Upper lobe of left lung (tissue), 6 donors: ENCODE results near the gene FAM174A. TPM values are rescaled to one million over a fixed set of nuclear protein-coding genes. Genes with fewer than 3 reads are reported as not detected.

Experiments
- ATAC-seq, 2 donors: fragments of 200-7000 bp; cut with Tn5 transposase; one replicate each; pipeline ENCODE4 v1.9.1; 2022; ENCODE audit warnings: mild to moderate bottlenecking in 2 of 2, moderate library complexity in 2 of 2; ENCODE audit not compliant: low FRiP score in 2 of 2
- DNase-seq, 2 donors: peaks; one replicate each; pipeline ENCODE4 v3.0.0-alpha.2; 2019 to 2020
- H3K27ac ChIP-seq, 4 donors: fragments of 200-600 bp; sonication (generic); one replicate each; pipeline ENCODE4 v1.5.1; 2016 to 2019
- H3K27me3 ChIP-seq, 4 donors: fragments of 200-600 bp; sonication (generic); one replicate each; pipeline ENCODE4 v1.5.1; 2017 to 2019
- H3K36me3 ChIP-seq, 4 donors: fragments of 200-600 bp; sonication (generic); one replicate each; pipeline ENCODE4 v1.5.1; 2016 to 2019
- H3K4me1 ChIP-seq, 4 donors: fragments of 200-600 bp; sonication (generic); one replicate each; pipeline ENCODE4 v1.5.1; 2018 to 2019
- H3K4me3 ChIP-seq, 4 donors: fragments of 200-600 bp; sonication (generic); one replicate each; pipeline ENCODE4 v1.5.1; 2017 to 2019; ENCODE audit warnings: mild to moderate bottlenecking in 2 of 4, moderate library complexity in 1 of 4
- H3K9me3 ChIP-seq, 4 donors: fragments of 200-600 bp; sonication (generic); one replicate each; pipeline ENCODE4 v1.5.1; 2018 to 2019
- CTCF ChIP-seq, 6 experiments: fragments of 450-650 bp in 4 of 6; fragments of 200-600 bp in 2 of 6; sonication (generic) in 2 of 6; IDR thresholded peaks; one replicate each; pipeline ENCODE4 v1.5.1; 2016 to 2019; ENCODE audit warnings: antibody characterized with exemption in 6 of 6
- EP300 ChIP-seq, 4 donors: sonication (generic); formaldehyde crosslinking; IDR thresholded peaks; one replicate each; pipeline ENCODE4 v1.5.1; 2017; ENCODE audit warnings: antibody characterized with exemption in 4 of 4, control low read depth in 2 of 4
- POLR2A ChIP-seq, 4 donors: fragments of 450-650 bp; IDR thresholded peaks; one replicate each; pipeline ENCODE4 v1.5.1; 2016 to 2017; ENCODE audit warnings: antibody characterized with exemption in 4 of 4, mild to moderate bottlenecking in 2 of 4
- POLR2AphosphoS5 ChIP-seq, 2 donors: sonication (generic); formaldehyde crosslinking; IDR thresholded peaks; one replicate each; pipeline ENCODE4 v1.5.1; 2017; ENCODE audit warnings: antibody characterized with exemption in 2 of 2
- WGBS, 2 donors: methylation state at CpG; one replicate each; pipeline ENCODE4 v1.1.5; 2017 to 2018; 5-methylcytosine and 5-hydroxymethylcytosine counted together
- total RNA-seq, 6 donors: library from RNA; depleted of rRNA in 4 of 6; stranded (reverse); fragments of >200 nt in 4 of 6; gene quantifications; one replicate each; pipeline versions ENCODE4 v1.1.0 to v1.2.1, GENCODE V29; 2016 to 2021
- donor health status: DM: no; HTN: no; CAD: no; lungs with moderate emphysema.
- donor health status: DM: no; HTN: yes; CAD: no; lungs with severe emphysema.

The FAM174A gene
- total RNA-seq, 6 donors from 2014 or later: 24.3 to 93.0 (median 51.7) TPM

- Histone ChIP-seq H3K27ac (no peak overlapping the region), H3K36me3 (peaks cover 0 to 15% (median 3%) of the 10 kb centered on the region in 4 donors), H3K9me3 (no peaks in the 10 kb centered on the region), H3K27me3 (no peaks in the 10 kb centered on the region), H3K4me1 (no peaks in the 10 kb centered on the region), H3K4me3 (no peak overlapping the region)
- TF ChIP-seq EP300 (IDR thresholded peaks at IDR 0.05) (no peak), POLR2AphosphoS5 (IDR thresholded peaks at IDR 0.05) (no peak), CTCF (IDR thresholded peaks at IDR 0.05) (no peak), POLR2A (IDR thresholded peaks at IDR 0.05) (no peak)
- no peak for DNase-seq
- WGBS, 2 donors: 62 to 67% methylated on average over 1 of the region's 1 CpG
- ATAC-seq: no peak
Observed at GRCh38 chr5:100584069-100584468, 48.9 kb downstream of the FAM174A start.

GRCh38 chr5:100584889-100585288, 49.7 kb downstream of the FAM174A start:
- H3K36me3 ChIP-seq: peaks cover 0 to 15% (median 3%) of the 10 kb centered on the region in 4 donors
- no peaks in the 10 kb centered on the region for H3K27me3 ChIP-seq
- no peaks in the 10 kb centered on the region for H3K9me3 ChIP-seq
- DNase-seq: no peak
- H3K4me3 ChIP-seq: no peak overlapping the region
- H3K27ac ChIP-seq: no peak overlapping the region
- 90 to 95% methylated on average over 5 of the region's 5 CpGs for WGBS, 2 donors
- ATAC-seq: no peak
- H3K4me1 ChIP-seq: no peaks in the 10 kb centered on the region
- TF ChIP-seq POLR2A (IDR thresholded peaks at IDR 0.05) (no peak), POLR2AphosphoS5 (IDR thresholded peaks at IDR 0.05) (no peak), CTCF (IDR thresholded peaks at IDR 0.05) (no peak), EP300 (IDR thresholded peaks at IDR 0.05) (no peak)

- peaks cover 0 to 12% (median 0%) of the 10 kb centered on the region in 4 donors for H3K36me3 ChIP-seq
Observed at GRCh38 chr5:100590867-100591266, 55.7 kb downstream of the FAM174A start.

GRCh38 chr5:100595152-100595811, 60.1 kb downstream of the FAM174A start:
- Histone ChIP-seq H3K27me3 (no peaks in the 10 kb centered on the region), H3K4me1 (no peaks in the 10 kb centered on the region), H3K9me3 (no peaks in the 10 kb centered on the region), H3K4me3 (no peak overlapping the region), H3K27ac (no peak overlapping the region), H3K36me3 (no peaks in the 10 kb centered on the region)
- ATAC-seq (peak; percentile 30 to 86), DNase-seq (no peak)
- 71 to 82% methylated on average over 7 of the region's 7 CpGs for WGBS, 2 donors
- TF ChIP-seq CTCF (IDR thresholded peaks at IDR 0.05): no peak
- TF ChIP-seq POLR2AphosphoS5 (IDR thresholded peaks at IDR 0.05): no peak
- no peak for TF ChIP-seq POLR2A (IDR thresholded peaks at IDR 0.05)
- no peak for TF ChIP-seq EP300 (IDR thresholded peaks at IDR 0.05)

More at GRCh38 chr5:100590867-100591266, 55.7 kb downstream of the FAM174A start:
- H3K27ac ChIP-seq: no peak overlapping the region
- DNase-seq (no peak), ATAC-seq (no peak)
- WGBS, 2 donors: 92 to 94% methylated on average over 1 of the region's 1 CpG
- TF ChIP-seq POLR2A (IDR thresholded peaks at IDR 0.05) (no peak), CTCF (IDR thresholded peaks at IDR 0.05) (no peak), POLR2AphosphoS5 (IDR thresholded peaks at IDR 0.05) (no peak), EP300 (IDR thresholded peaks at IDR 0.05) (no peak)
- no peaks in the 10 kb centered on the region for H3K27me3 ChIP-seq
- H3K4me3 ChIP-seq: no peak overlapping the region
- H3K4me1 ChIP-seq: no peaks in the 10 kb centered on the region
- H3K9me3 ChIP-seq: no peaks in the 10 kb centered on the region

- Histone ChIP-seq H3K4me3 (no peak overlapping the region), H3K27me3 (no peaks in the 10 kb centered on the region), H3K9me3 (no peaks in the 10 kb centered on the region), H3K4me1 (no peaks in the 10 kb centered on the region), H3K36me3 (no peaks in the 10 kb centered on the region), H3K27ac (no peak overlapping the region)
- WGBS, 2 donors: 86 to 92% methylated on average over 3 of the region's 3 CpGs
- no peak for DNase-seq
- TF ChIP-seq POLR2A (IDR thresholded peaks at IDR 0.05) (no peak), EP300 (IDR thresholded peaks at IDR 0.05) (no peak), POLR2AphosphoS5 (IDR thresholded peaks at IDR 0.05) (no peak), CTCF (IDR thresholded peaks at IDR 0.05) (no peak)
- ATAC-seq: no peak
Observed at GRCh38 chr5:100595812-100596173, 60.6 kb downstream of the FAM174A start.
